GM12878 (cell line): ENCODE results near the gene FOSB. TPM values are rescaled to one million over a fixed set of nuclear protein-coding genes. Genes with fewer than 3 reads are reported as not detected.

Experiments used
- ATAC-seq: fragments of 200-7000 bp; cut with Tn5 transposase; 3 replicates; pipeline ENCODE4 v1.9.1; 2020; ENCODE audit warnings: mild to moderate bottlenecking, moderate library complexity
- BruUV-seq: library from RNA; stranded (reverse); fragments of 400-500 nt; replicated peaks from 2 replicates; lab custom pipeline; 2021; lab: Mats Ljungman, UMichigan
- CTCF ChIA-PET: fragments of 300-600 bp; sonication (Branson Sonifier 250); formaldehyde crosslinking; extraction: SDS; loops from one replicate; lab custom pipeline; 2021; ENCODE audit warnings: inconsistent platforms; lab: Yijun Ruan, JAX
- POLR2A ChIA-PET: fragments of 350-600 bp; formaldehyde crosslinking; extraction: SDS; loops from one replicate; lab custom pipeline; 2021; ENCODE audit warnings: inconsistent platforms; lab: Charles Lee
- RAD21 ChIA-PET: fragments of 300-600 bp; sonication (Branson Sonifier 250); formaldehyde crosslinking; loops from one replicate; lab custom pipeline; 2023; ENCODE audit warnings: antibody characterized with exemption; ENCODE audit not compliant: unreplicated experiment; lab: Charles Lee
- SMC1A ChIA-PET: fragments of 300-600 bp; sonication (Branson Sonifier 250); formaldehyde crosslinking; loops from one replicate; lab custom pipeline; 2023; ENCODE audit not compliant: unreplicated experiment, uncharacterized antibody; lab: Charles Lee
- DNase-seq: peaks from one replicate; pipeline ENCODE4 v3.0.0-alpha.2; 2011; ENCODE audit warnings: low read depth, low spot score
- FAIRE-seq: peaks from 3 replicates; lab custom pipeline; 2011; peaks lifted over from hg19 to GRCh38; lab: Jason Lieb, UNC
- H2AFZ ChIP-seq: 2 replicates; pipeline ENCODE4 v1.6.0; 2011; ENCODE audit warnings: low read depth, low read length, control low read depth; ENCODE audit not compliant: control insufficient read depth
- H3K27ac ChIP-seq: 2 replicates; pipeline ENCODE4 v1.5.1; 2011; ENCODE audit warnings: control low read depth; ENCODE audit not compliant: control insufficient read depth, insufficient read depth
- H3K27me3 ChIP-seq, 2 experiments: replicated peaks in 1 of 2; 2 replicates each; pipeline versions ENCODE4 v1.6.0 to v1.6.1; 2011; ENCODE audit warnings: low read length in 1 of 2; ENCODE audit not compliant: control insufficient read depth in 2 of 2, insufficient read depth in 2 of 2
- H3K36me3 ChIP-seq, 2 experiments: 2 replicates each; pipeline ENCODE4 v1.5.1; 2011; ENCODE audit warnings: low read length in 1 of 2; ENCODE audit not compliant: control insufficient read depth in 2 of 2, insufficient read depth in 2 of 2
- H3K4me1 ChIP-seq: 2 replicates; pipeline ENCODE4 v1.6.1; 2011; ENCODE audit warnings: mild to moderate bottlenecking, low read length, moderate library complexity, mixed read lengths; ENCODE audit not compliant: control insufficient read depth, insufficient read depth
- H3K4me2 ChIP-seq: 2 replicates; pipeline ENCODE4 v1.6.0; 2011; ENCODE audit warnings: control low read depth; ENCODE audit not compliant: control insufficient read depth, insufficient read depth
- H3K4me3 ChIP-seq: fragments of 200-600 bp; sonication (generic); 2 replicates; pipeline ENCODE4 v1.5.1; 2016
- H3K79me2 ChIP-seq: 2 replicates; pipeline ENCODE4 v1.6.0; 2011; ENCODE audit warnings: low read length; ENCODE audit not compliant: control insufficient read depth, insufficient read depth
- H3K9ac ChIP-seq: 2 replicates; pipeline ENCODE4 v1.8.0; 2011; ENCODE audit warnings: low read length, control low read depth, mixed read lengths; ENCODE audit not compliant: control insufficient read depth, insufficient read depth
- H3K9me3 ChIP-seq: replicated peaks from 3 replicates; pipeline ENCODE4 v1.5.1; 2011; ENCODE audit warnings: mild to moderate bottlenecking, low read length; ENCODE audit not compliant: control insufficient read depth, insufficient read depth
- H4K20me1 ChIP-seq: 2 replicates; pipeline ENCODE4 v1.6.0; 2011; ENCODE audit not compliant: control insufficient read depth, insufficient read depth
- FOXM1 ChIP-seq: IDR thresholded peaks from 2 replicates; pipeline ENCODE4 v1.6.1; 2012; ENCODE audit warnings: low read depth, mild to moderate bottlenecking, inconsistent platforms, low read length, moderate library complexity
- IRF4 ChIP-seq: IDR thresholded peaks from 2 replicates; pipeline ENCODE4 v1.6.1; 2011; ENCODE audit warnings: low read depth, low read length
- KDM1A ChIP-seq: fragments of 200-600 bp; sonication (generic); IDR thresholded peaks from 2 replicates; pipeline ENCODE4 v1.6.1; 2016; ENCODE audit warnings: borderline replicate concordance
- RELB ChIP-seq: fragments of 450-650 bp; IDR thresholded peaks from 2 replicates; pipeline ENCODE4 v1.6.1; 2017; ENCODE audit warnings: low read depth, mild to moderate bottlenecking, moderate library complexity
- ZBTB11 ChIP-seq: fragments of 450-650 bp; formaldehyde crosslinking; IDR thresholded peaks from 2 replicates; pipeline ENCODE4 v1.5.0; 2022; ENCODE audit warnings: mild to moderate bottlenecking, missing genetic modification characterization
- ZNF687 ChIP-seq: fragments of 450-650 bp; IDR thresholded peaks from 2 replicates; pipeline ENCODE4 v1.6.1; 2017; ENCODE audit warnings: mild to moderate bottlenecking, moderate library complexity
- WGBS: methylation state at CpG from one replicate; pipeline ENCODE4 v1.1.6; 2016; ENCODE audit warnings: low lambda C conversion rate; ENCODE audit not compliant: insufficient replicate concordance, insufficient coverage; ENCODE audit errors: missing lambda C conversion rate; 5-methylcytosine and 5-hydroxymethylcytosine counted together
- in situ Hi-C: fragments of 300-500 bp; cut with MboI; formaldehyde crosslinking; loops from 9 replicates; pipeline ENCODE4 v1.14.3; 2018; ENCODE audit warnings: mixed read lengths
- intact Hi-C: fragments of 100-400 bp; cut with micrococcal nuclease; formaldehyde crosslinking; loops from one replicate; pipeline ENCODE4 v1.14.2; 2022; ENCODE audit not compliant: unreplicated experiment
- polyA plus RNA-seq, 11 experiments: library from polyadenylated mRNA; depleted of rRNA in 4 of 11; unstranded in 6 of 11; stranded (reverse) in 5 of 11; fragments of >200 nt; fragmentation: Nextera tagmentation in 4 of 11; fragmentation: Illumina TruSeq in 1 of 11; extraction: Ambion mirVana in 4 of 11; extraction: Trizol in 1 of 11; gene quantifications; 1 replicate in 1 of 11; 2 replicates in 10 of 11; pipeline versions ENCODE4 v1.2.1 to v1.2.3, GENCODE V29; 2011 to 2016; ENCODE audit warnings: inconsistent platforms in 2 of 11, missing spikeins in 2 of 11, low read depth in 1 of 11
- total RNA-seq, 4 experiments: library from RNA; depleted of rRNA in 3 of 4; stranded (reverse); fragments of >200 nt in 3 of 4; fragmentation: Illumina TruSeq in 1 of 4; extraction: Trizol in 1 of 4; gene quantifications; 2 replicates each; pipeline versions ENCODE4 v1.2.1 to v1.2.3, GENCODE V29; 2013 to 2021

Gene FOSB
- total and polyA plus RNA-seq, 10 of the 15 experiments (the other 5 are each of a cell fraction or from before 2014, with no cell fraction given) = 0.06 to 0.56 (median 0.26) TPM

GRCh38 chr19:45419895-45420294, 47.9 kb upstream of the FOSB start:
- Histone ChIP-seq H3K36me3 (peaks cover 0 to 3% of the 10 kb centered on the region in 2 experiments), H3K9ac (peak overlapping the region; percentile 10; the same call in 1 of the 2 replicates), H4K20me1 (no peaks in the 10 kb centered on the region), H3K4me2 (peak overlapping the region; percentile 86), H3K27ac (peak overlapping the region; percentile 73), H3K4me1 (peaks cover 38% of the 10 kb centered on the region), H3K27me3 (no peaks in the 10 kb centered on the region), H3K9me3 (no peaks in the 10 kb centered on the region), H3K4me3 (peak overlapping the region; percentile 26; the same call in 1 of the 2 replicates), H2AFZ (no peak overlapping the region), H3K79me2 (peaks cover 16% of the 10 kb centered on the region)
- FAIRE-seq (no peak), DNase-seq (no peak), ATAC-seq (no peak)
- ChIA-PET CTCF (interaction anchor here (1.1 to 4.9 kb wide), 4 partner anchors 17 to 66 kb away, joined by 4 to 42 read pairs (median 6); partner anchors contain the start of gene PPP1R13L), SMC1A (no interaction called here), POLR2A (no interaction called here), RAD21 (interaction anchor here (0.6 to 1.5 kb wide), 3 partner anchors 16 to 221 kb away, joined by 3 to 7 read pairs (median 3); partner anchors contain the start of gene PPP1R13L)
- BruUV-seq = no TSS peak
- WGBS = no CpG with 5 or more reads among the region's 3 CpGs
- intact Hi-C loops (loop anchor here (1.0 kb wide), 1 partner anchor 15 kb away; the partner anchor contains the start of gene PPP1R13L), in situ Hi-C loops (no loop called here)
- TF ChIP-seq KDM1A (no peak), FOXM1 (no peak), ZNF687 (no peak), ZBTB11 (CRISPR knock-in tag) (no peak), RELB (no peak), IRF4 (no peak)
